Spleen (tissue), 7 donors: Measurements from ENCODE around the gene IRAK1BP1.

ENCODE experiments used
- CTCF ChIP-seq, 11 experiments: fragments of 200-600 bp in 7 of 11; fragments of 450-650 bp in 4 of 11; sonication (generic) in 4 of 11; IDR thresholded peaks in 8 of 11; conservative IDR thresholded peaks in 3 of 11; 1 replicate in 7 of 11; 2 replicates in 4 of 11; pipeline versions ENCODE4 v1.4.0 to v1.8.0; 2016 to 2021; ENCODE audit warnings: antibody characterized with exemption in 11 of 11, inconsistent platforms in 4 of 11, mild to moderate bottlenecking in 1 of 11
- POLR2A ChIP-seq, 3 donors: fragments of 450-650 bp; IDR thresholded peaks; one replicate each; pipeline ENCODE4 v1.5.1; 2017; ENCODE audit warnings: antibody characterized with exemption in 3 of 3, mild to moderate bottlenecking in 1 of 3
- POLR2AphosphoS5 ChIP-seq, 3 donors: sonication (generic); formaldehyde crosslinking; IDR thresholded peaks; one replicate each; pipeline ENCODE4 v1.5.1; 2017; ENCODE audit warnings: antibody characterized with exemption in 3 of 3
- donor health status: DM: no; HTN: no; CAD: no; lungs with moderate emphysema.
- donor health status: DM: no; HTN: no; CAD: no.
- donor health status: DM: no; HTN: no; CAD: no.

- TF ChIP-seq CTCF (IDR thresholded peaks at IDR 0.05 in 8 of 11, conservative IDR thresholded peaks at IDR 0.05 in 3 of 11) = no peak
- no peak for TF ChIP-seq POLR2AphosphoS5 (IDR thresholded peaks at IDR 0.05)
- no peak for TF ChIP-seq POLR2A (IDR thresholded peaks at IDR 0.05)
Observed at GRCh38 chr6:78832091-78832808, 35.1 kb upstream of the IRAK1BP1 start.
